Measurements from ENCODE around the gene MLLT6. TPM values are rescaled to one million over a fixed set of nuclear protein-coding genes. Genes with fewer than 3 reads are reported as not detected.

Gene MLLT6
- total RNA-seq, 1 donor from 2014 or later, result 192 TPM

DNA sequence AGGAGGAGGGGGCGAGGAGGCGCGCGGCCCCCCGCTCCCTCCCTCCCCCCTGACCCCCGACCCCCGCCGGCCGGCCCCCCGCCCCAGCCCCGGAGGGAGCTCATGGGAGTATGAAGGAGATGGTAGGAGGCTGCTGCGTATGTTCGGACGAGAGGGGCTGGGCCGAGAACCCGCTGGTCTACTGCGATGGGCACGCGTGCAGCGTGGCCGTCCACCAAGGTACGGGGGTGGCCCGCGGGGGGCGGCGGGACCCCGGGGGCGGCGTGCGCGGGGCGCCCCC is 390 bp downstream of the MLLT6 start:
- H3K9me3 Mint-ChIP-seq, result no peaks in the 10 kb centered on the region
- intact Hi-C loops (cut with micrococcal nuclease), result loop anchor here (1.0 to 10.0 kb wide), 2 partner anchors 448 to 1159 kb away; partner anchors contain the start of genes IKZF3 and ZPBP2
- H3K27ac Mint-ChIP-seq, result no peak overlapping the region
- ChIA-PET CTCF (interaction anchor here (0.6 to 1.9 kb wide), 4 partner anchors 26 to 147 kb away, joined by 3 to 10 read pairs (median 4); no protein-coding TSS in a partner anchor), POLR2A (interaction anchor here (0.6 to 7.4 kb wide), 17 partner anchors 13 to 495 kb away, joined by 3 to 73 read pairs (median 5); partner anchors contain the start of genes CISD3, EPOP, LASP1 and PIP4K2B)
- H3K27me3 Mint-ChIP-seq, result no peaks in the 10 kb centered on the region
- peaks cover 43% of the 10 kb centered on the region for H3K36me3 Mint-ChIP-seq (ENCODE audit: low read depth)
- peak; percentile 48 for DNase-seq
- H3K4me1 Mint-ChIP-seq, result peaks cover 51% of the 10 kb centered on the region
- peak overlapping the region; percentile 90 for H3K4me3 Mint-ChIP-seq
- TF ChIP-seq, protein P1, sequence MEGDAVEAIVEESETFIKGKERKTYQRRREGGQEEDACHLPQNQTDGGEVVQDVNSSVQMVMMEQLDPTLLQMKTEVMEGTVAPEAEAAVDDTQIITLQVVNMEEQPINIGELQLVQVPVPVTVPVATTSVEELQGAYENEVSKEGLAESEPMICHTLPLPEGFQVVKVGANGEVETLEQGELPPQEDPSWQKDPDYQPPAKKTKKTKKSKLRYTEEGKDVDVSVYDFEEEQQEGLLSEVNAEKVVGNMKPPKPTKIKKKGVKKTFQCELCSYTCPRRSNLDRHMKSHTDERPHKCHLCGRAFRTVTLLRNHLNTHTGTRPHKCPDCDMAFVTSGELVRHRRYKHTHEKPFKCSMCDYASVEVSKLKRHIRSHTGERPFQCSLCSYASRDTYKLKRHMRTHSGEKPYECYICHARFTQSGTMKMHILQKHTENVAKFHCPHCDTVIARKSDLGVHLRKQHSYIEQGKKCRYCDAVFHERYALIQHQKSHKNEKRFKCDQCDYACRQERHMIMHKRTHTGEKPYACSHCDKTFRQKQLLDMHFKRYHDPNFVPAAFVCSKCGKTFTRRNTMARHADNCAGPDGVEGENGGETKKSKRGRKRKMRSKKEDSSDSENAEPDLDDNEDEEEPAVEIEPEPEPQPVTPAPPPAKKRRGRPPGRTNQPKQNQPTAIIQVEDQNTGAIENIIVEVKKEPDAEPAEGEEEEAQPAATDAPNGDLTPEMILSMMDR (IDR thresholded peaks at IDR 0.05), result no peak
- ATAC-seq (ENCODE audit: low read depth), result no peak

DNA sequence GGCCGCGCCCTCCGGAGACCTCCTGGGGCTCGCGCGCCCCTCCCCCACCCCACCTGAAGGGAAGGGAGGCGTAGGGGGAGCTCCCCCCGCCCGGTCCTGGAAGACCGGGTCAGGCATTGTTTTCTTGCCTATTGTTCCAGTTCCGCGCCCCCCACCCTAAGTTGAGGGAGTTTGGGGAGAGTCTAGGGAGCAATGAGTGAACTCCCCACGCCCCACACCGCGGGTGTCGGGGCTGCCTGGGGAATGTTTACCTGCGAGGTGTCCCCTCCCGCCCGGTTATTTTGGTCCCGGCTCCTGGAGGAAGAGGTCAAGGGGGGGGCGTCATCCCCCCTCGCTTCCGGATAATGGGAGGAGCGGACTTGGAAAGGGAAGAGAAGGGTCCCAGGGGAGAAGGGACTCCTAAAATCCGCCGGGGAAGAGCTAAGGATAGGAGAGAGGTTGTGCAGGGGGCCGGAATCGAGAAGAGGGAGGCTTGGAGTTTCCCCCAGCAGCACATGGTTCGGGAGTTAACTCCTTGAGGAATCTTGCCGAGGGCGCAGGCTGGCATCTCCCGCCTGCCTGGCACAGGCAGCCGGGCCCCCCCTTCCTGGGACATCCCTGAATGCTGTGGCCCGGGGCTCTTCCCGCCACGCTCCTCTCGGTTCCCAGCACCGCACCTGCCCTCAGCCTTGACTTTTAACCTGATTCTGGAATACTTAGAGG is 881 bp downstream of the MLLT6 start:
- DNase-seq (no peak), ATAC-seq (ENCODE audit: low read depth) (no peak)
- no peaks in the 10 kb centered on the region for H3K9me3 Mint-ChIP-seq
- no peaks in the 10 kb centered on the region for H3K27me3 Mint-ChIP-seq
- peaks cover 46% of the 10 kb centered on the region for H3K4me1 Mint-ChIP-seq
- ChIA-PET CTCF (interaction anchor here (1.1 to 1.9 kb wide), 3 partner anchors 29 to 34 kb away, joined by 3 to 13 read pairs (median 10); no protein-coding TSS in a partner anchor), POLR2A (interaction anchor here (0.6 to 7.4 kb wide), 18 partner anchors 10 to 448 kb away, joined by 3 to 73 read pairs (median 5); partner anchors contain the start of genes CISD3, EPOP, LASP1 and PIP4K2B)
- H3K36me3 Mint-ChIP-seq (ENCODE audit: low read depth), result peaks cover 48% of the 10 kb centered on the region
- peak overlapping the region; percentile 90 for H3K4me3 Mint-ChIP-seq
- TF ChIP-seq, protein P1 (IDR thresholded peaks at IDR 0.05), result no peak
- peak overlapping the region; percentile 80 for H3K27ac Mint-ChIP-seq
- intact Hi-C loops (cut with micrococcal nuclease), result loop anchor here (1.0 to 10.0 kb wide), 2 partner anchors 447 to 1159 kb away; partner anchors contain the start of genes IKZF3 and ZPBP2

DNA sequence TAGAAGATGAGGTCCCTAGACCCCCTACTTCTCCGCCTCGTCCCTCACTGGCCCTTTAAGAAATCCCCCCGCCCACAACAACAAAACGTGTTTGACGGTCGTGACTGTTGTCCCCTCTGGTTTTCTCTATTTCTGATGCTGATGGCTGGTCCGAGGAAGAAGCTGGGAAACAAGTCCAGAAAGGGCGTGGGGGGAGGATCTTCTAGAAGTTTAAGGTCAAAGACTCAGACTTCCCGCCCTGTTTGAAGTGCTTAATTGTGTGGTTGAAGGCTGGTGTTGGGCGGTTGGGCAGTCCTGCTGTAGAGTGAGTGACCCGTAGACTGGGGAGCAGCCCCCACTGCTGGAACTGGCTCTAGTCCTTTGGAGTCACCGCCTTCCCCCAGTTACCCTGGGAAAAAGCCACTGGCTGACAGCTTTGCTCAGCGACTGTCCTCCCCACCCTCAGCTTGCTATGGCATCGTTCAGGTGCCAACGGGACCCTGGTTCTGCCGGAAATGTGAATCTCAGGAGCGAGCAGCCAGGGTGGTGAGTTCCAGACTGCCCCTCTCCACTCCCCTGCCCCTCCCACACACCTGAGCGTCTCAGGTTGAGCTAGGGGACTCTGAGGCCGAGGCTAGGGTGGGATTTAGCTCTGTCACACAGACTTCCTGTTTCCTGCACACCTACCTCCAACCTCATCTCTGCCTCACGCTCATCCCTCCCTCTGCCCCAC is 1.6 kb downstream of the MLLT6 start:
- Mint-ChIP-seq H3K36me3 (ENCODE audit: low read depth) (peaks cover 55% of the 10 kb centered on the region), H3K27me3 (no peaks in the 10 kb centered on the region), H3K4me1 (peaks cover 39% of the 10 kb centered on the region), H3K27ac (peak overlapping the region; percentile 80), H3K4me3 (peak overlapping the region; percentile 90), H3K9me3 (no peaks in the 10 kb centered on the region)
- POLR2A ChIA-PET, result interaction anchor here (0.8 to 7.4 kb wide), 10 partner anchors 9 to 261 kb away, joined by 3 to 73 read pairs (median 4); partner anchors contain the start of genes CISD3, FBXO47, PSMB3 and RPL23
- ATAC-seq (ENCODE audit: low read depth) (no peak), DNase-seq (no peak)
- CTCF ChIA-PET, result interaction anchor here (1.1 to 1.8 kb wide), 4 partner anchors 22 to 35 kb away, joined by 3 to 13 read pairs (median 6); no protein-coding TSS in a partner anchor
- intact Hi-C loops (cut with micrococcal nuclease), result loop anchor here (10.0 kb wide), 1 partner anchor 1158 kb away; the partner anchor contains the start of genes IKZF3 and ZPBP2
- TF ChIP-seq, protein P1 (IDR thresholded peaks at IDR 0.05), result no peak

DNA sequence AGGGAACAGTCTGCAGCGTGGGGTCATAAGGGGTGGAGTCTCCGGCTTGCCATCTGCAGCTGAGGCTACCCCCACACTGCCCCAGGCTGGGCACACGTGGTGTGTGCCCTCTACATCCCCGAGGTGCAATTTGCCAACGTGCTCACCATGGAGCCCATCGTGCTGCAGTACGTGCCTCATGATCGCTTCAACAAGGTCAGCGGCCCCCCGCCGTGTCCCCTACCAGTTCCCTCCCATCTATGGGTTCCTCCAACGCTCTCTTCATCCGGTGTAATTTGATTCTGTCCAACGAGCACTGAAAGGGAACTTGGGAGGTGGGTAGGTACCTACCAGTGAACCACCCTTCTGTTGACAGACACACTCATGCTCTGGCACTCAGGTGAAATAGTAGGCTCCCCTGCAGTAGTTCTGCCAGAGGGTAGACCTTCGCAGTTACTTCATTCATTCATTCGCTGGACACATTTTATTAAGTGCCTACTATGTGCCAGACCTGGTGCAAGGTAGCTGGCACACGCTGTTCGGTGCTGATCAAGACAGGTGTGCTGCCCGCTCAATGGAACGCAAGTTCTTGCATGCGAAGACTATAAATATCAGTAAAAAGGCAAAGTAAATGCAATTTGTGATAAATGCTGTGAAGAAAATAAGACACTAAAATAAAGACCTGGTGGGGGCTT is 2.7 kb downstream of the MLLT6 start:
- Mint-ChIP-seq H3K4me3 (peak overlapping the region; percentile 15), H3K4me1 (peaks cover 37% of the 10 kb centered on the region), H3K27ac (peak overlapping the region; percentile 80), H3K27me3 (no peaks in the 10 kb centered on the region), H3K36me3 (ENCODE audit: low read depth) (peaks cover 65% of the 10 kb centered on the region), H3K9me3 (no peaks in the 10 kb centered on the region)
- DNase-seq (no peak), ATAC-seq (ENCODE audit: low read depth) (no peak)
- intact Hi-C loops (cut with micrococcal nuclease), result loop anchor here (10.0 kb wide), 1 partner anchor 1157 kb away; the partner anchor contains the start of genes IKZF3 and ZPBP2
- TF ChIP-seq, protein P1 (IDR thresholded peaks at IDR 0.05), result no peak
- POLR2A ChIA-PET, result interaction anchor here (0.9 to 3.8 kb wide), 4 partner anchors 8 to 31 kb away, joined by 3 to 31 read pairs (median 4); partner anchors contain the start of gene CISD3
- CTCF ChIA-PET, result interaction anchor here (1.3 kb wide), 1 partner anchor 27 kb away, joined by 7 read pairs; no protein-coding TSS in a partner anchor

Data from activated B cell treated with CpG ODN at 0.5 μM for 24 hours (primary cell).